Left renal pelvis (tissue), 4 donors: ENCODE results near the gene FBXO2. TPM values are rescaled to one million over a fixed set of nuclear protein-coding genes. Genes with fewer than 3 reads are reported as not detected.

Experiments used
- DNase-seq, 4 donors: peaks; one replicate each; pipeline ENCODE4 v3.0.0-alpha.2; 2013; ENCODE audit warnings: low read depth in 4 of 4, low spot score in 3 of 4
- polyA plus RNA-seq, 4 donors: library from polyadenylated mRNA; unstranded; fragments of 120-200 nt; gene quantifications; one replicate each; pipeline ENCODE4 v1.2.1, GENCODE V29; 2013; ENCODE audit not compliant: insufficient read length in 4 of 4

The FBXO2 gene
- polyA plus RNA-seq, 4 donors = 0.30 to 1.8 (median 1.1) TPM

DNA sequence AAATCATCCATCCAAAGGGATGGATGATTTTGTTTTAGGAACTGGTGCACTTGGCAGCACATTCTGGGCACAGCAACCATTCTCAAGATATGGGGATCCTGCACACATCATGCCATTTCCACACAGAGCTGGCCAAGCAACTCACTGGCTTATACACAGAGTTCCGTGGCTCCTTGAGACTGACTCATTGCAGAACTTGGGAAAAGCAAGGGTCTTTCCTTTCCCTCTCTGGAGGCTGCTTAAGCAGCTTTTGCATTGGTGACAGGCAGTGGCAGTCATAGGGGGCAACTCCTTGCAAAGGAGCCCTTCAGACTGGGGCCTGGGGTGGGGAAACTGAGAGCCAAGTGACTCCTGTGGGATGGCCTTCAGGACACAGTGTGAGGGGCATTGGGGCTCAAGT is 28.6 kb upstream of the FBXO2 start:
- no peak for DNase-seq

- DNase-seq = no peak
Observed at GRCh38 chr1:11682287-11682771, 28.1 kb upstream of the FBXO2 start.

- peak in 1 of 4 donors; percentile 60 for DNase-seq
Observed at GRCh38 chr1:11681071-11681771, 27.0 kb upstream of the FBXO2 start, which contains the start of gene MAD2L2. Gene MAD2L2, minus strand, starts transcription at chr1:11681148. Its CDS starts 547 bp downstream, at chr1:11680601.

DNA sequence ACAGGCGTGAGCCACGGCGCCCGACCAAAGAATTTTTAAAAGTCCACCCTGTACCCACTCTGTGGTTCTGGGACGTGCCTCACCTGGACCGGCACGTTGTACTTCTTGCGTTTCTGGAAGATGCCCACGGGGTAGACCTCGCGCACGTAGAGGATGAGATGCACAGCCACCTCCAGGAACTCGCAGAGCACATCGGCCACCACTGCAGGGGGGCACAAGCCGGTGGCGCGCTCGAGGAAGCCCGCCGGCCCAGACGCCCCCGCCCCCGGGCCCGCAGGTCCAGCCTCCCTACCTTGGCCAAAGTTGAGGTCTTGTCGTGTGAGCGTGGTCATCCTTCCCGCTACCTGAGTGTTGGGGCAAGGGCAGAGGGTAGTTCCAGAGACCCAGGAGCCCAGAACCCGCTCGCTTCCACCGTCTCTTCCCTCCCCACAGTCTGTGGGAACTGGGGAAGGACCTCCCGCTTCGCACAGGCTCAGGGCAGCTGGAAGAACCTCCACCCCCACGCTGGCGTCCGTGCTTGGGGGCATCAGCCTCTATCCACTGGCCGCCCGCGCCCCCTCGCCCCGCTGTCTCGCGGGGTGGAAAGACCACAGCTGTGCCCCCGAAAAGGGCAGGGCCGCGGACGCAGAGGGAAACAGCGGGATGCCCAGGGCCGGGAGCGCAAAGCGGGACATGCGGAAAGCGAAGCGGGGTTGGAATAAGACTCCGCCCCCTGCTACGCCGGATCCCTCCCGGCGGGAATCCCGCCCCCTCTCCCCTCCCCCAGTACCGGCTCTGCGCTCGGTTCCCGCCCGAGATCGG is 26.2 kb upstream of the FBXO2 start:
- DNase-seq = no peak

DNA sequence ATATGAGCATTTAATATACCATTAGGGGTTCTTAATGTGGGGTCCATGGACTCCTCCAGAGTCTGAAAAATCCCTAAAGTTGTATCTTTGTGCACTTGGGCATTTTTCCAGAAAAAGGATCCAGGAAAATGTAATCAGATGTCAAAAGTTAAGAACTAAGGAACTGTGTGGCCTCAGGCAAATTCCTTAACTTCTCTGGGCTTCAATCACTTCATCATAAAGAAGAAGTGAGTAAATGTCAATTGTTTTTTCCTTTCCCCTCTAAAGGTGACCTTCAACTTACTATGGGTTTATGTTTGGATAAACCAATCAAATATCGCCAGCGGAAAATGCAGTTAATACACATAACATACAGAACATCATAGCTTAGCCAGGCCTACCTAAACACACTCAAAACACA is 24.2 kb upstream of the FBXO2 start:
- DNase-seq = no peak

DNA sequence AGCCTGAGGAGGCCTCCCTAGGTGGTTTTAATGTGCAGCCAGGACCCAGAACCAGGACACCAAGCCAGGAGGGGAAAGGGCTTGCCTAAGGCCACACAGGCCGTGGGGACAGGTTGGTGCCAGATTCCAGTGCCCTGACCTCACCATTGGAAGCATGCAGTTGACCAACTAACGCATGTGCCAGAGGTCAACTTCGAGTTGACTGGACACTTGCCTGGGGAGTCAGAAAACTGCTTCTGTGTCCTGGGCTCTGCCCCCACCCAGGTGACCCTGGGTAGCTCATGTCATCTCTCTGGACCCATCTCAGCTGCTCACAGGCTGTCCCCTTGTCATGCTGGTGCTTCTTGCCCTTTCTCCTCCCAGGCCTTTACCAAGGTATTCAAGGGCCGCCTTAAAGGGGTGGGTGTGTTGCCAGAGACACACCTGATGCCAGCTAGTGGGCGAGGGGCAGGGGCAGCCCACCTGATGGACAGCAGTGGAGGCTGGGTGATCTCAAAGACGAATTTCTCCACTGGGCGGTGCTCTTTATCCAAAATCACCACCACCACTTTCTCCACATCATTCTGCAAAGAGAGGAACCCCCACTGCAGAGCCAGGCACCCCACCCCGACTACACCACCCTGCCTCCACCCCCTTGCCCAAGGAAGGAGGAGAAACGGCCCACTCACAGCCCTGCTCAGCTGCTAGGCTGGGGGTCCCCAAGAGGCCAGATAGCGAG is 22.3 kb upstream of the FBXO2 start:
- no peak for DNase-seq

- no peak for DNase-seq
Observed at GRCh38 chr1:11675325-11675724, 21.1 kb upstream of the FBXO2 start.

GRCh38 chr1:11674488-11674887 is 20.3 kb upstream of the FBXO2 start:
- DNase-seq = no peak

- DNase-seq = no peak
Observed at GRCh38 chr1:11673089-11673769, 19.0 kb upstream of the FBXO2 start.

DNA sequence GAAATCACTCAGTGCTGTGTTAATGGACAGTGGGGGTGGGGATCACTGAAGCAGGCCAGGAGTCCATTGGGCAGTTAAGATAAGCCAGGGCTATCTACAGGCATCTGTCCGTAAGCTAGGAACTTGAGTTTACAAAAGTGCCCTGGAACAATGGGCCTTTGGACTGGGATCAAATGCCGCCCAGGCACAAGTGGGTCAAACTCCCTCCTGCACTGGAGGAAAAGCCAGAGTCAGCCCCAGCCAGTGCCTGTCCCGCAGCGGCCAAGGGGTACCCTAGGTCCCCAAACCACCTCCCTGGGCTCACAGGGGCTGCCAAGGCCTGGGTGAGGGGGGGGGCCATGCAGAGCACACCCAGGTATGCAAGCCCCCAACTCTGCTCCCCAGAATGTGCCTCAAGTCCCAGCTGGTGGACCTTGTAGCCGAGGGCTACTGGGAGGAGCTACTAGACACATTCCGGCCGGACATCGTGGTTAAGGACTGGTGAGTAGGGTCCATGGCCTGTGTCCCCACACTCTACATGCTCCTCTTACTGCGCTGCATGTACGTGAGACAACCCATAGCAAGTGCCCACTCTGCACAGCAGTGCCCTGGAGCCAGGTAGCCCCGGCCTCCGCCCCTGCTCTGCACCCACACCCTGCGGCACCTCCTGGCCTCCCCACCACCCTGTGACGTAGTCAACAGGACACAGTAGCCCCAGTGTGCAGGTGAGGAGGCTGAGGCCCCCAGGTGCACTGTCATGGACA is 17.5 kb upstream of the FBXO2 start:
- DNase-seq = no peak

GRCh38 chr1:11671205-11671543 is 16.9 kb upstream of the FBXO2 start:
- DNase-seq = no peak

- DNase-seq = no peak
Observed at GRCh38 chr1:11670747-11671146, 16.5 kb upstream of the FBXO2 start.

DNA sequence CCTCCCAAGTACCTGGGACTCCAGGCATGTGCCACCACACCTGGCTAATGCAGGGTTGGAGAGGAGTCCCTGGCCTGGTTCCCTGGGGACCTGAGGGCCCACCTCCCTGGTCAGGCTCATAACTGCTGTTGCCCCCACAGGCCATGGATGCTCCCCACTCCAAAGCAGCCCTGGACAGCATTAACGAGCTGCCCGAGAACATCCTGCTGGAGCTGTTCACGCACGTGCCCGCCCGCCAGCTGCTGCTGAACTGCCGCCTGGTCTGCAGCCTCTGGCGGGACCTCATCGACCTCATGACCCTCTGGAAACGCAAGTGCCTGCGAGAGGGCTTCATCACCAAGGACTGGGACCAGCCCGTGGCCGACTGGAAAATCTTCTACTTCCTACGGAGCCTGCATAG is 14.3 kb upstream of the FBXO2 start:
- DNase-seq = no peak

DNA sequence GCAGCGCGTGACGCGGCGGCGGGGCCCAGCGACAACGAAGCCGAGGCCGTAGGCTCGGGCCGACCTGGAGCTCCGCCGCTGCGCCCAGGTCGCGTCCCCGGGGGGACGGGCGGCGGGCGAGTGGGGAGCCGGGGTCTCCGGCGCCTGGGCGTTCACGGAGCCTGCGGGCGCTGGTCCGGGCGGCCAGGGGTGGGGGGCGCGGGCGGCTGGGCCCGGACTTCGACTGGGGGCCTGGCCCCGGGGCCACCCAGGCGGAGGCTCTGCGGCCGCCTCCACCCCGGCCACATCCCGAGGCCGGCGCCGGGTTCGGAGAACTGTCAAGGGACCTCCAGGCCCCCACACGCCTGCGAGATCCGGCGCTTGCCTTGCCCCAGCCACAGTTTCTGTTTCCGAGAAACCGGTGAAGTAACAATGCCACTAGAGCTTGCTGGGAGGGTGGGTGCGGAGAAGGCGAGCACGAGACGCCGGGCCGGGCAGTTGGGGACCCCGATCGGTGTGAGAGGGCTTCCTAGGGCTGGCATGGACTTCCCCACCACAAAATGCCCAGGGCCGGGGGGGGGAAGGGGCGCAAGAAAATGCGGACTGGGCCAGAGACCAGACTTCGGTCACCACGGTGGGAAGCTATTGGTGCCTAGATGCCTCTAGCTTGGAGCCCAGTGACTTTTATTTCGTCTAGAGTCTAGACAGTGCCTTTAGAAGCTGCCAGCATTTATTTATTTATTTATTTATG is 10.3 kb upstream of the FBXO2 start:
- DNase-seq = no peak

- DNase-seq = no peak
Observed at GRCh38 chr1:11661103-11661502, 6.9 kb upstream of the FBXO2 start.

DNA sequence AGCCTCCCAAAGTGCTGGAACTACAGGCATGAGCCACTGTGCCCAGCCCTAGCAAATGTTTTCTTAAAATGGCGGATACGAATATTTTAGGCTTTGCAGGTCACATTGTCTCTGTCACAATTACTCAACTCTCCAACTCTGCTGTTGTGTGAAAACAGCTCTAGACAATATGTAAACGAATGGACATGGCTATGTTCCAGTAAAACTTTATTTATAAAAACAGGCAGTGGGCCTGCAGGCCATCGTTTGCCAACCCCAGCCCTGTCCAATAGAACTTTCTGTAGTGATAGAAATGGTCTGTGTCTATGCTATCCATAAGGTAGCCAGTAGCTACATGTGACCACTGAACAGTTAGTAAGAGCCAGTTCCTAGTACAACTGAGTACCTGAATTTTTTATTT is 5.5 kb upstream of the FBXO2 start:
- no peak for DNase-seq

DNA sequence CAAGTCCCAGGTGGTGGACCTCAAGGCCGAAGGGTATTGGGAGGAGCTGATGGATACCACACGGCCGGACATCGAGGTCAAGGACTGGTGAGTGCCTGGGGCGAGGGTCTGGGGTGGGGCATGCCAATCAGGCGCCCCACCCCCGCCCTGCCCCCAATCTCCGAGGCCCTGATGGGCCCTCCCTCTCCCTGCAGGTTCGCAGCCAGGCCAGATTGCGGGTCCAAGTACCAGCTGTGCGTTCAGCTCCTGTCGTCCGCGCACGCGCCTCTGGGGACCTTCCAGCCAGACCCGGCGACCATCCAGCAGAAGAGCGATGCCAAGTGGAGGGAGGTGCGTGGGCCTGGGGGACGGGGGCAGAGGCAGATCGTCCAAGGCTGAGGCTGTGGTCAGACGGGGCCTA is 4.3 kb upstream of the FBXO2 start:
- DNase-seq = no peak

GRCh38 chr1:11657654-11658053 is 3.4 kb upstream of the FBXO2 start:
- no peak for DNase-seq
